ENCODE measurements around the gene CRKL. TPM values are rescaled to one million over a fixed set of nuclear protein-coding genes. Genes with fewer than 3 reads are reported as not detected.

Gene CRKL
- polyA plus RNA-seq, 2 of the 4 experiments (the other 2 are of a cell fraction), result 21.4 to 22.8 TPM

DNA sequence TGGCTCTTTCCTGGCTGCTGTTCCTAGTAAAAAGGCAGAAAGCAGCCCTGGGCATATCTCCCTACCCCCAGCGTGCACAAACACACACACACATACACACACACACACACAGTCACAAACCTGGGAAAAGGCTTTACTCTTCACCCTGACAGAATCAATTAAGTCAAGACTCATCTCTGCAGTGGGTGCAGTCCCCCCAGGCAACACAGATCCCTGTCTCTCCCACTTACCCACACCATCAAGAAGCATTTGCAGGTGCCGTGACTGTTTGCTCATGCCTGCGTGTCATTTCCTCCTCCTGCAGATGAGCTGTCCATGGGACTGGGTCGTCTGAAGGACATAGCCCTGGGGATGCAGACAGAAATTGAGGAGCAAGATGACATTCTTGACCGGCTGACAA, 29.8 kb upstream of the CRKL start:
- ChIA-PET POLR2A (no interaction called here), CTCF (interaction anchor here (0.6 kb wide), 1 partner anchor 71 kb away, joined by 3 read pairs; no protein-coding TSS in a partner anchor)
- H3K4me1 ChIP-seq, result peaks cover 6% of the 10 kb centered on the region
- DNase-seq (ENCODE audit: low read depth in 1 of 2, low spot score in 1 of 2), result peak in 1 of 2 experiments; percentile 6
- 68% methylated on average over 5 of the region's 5 CpGs for WGBS (ENCODE audit: missing lambda C conversion rate)
- no peak overlapping the region for H3K4me3 ChIP-seq
- no peak overlapping the region for H3K27ac ChIP-seq
- H3K4me2 ChIP-seq, result no peak overlapping the region
- no peaks in the 10 kb centered on the region for H3K9me3 ChIP-seq
- TF ChIP-seq, protein P1, sequence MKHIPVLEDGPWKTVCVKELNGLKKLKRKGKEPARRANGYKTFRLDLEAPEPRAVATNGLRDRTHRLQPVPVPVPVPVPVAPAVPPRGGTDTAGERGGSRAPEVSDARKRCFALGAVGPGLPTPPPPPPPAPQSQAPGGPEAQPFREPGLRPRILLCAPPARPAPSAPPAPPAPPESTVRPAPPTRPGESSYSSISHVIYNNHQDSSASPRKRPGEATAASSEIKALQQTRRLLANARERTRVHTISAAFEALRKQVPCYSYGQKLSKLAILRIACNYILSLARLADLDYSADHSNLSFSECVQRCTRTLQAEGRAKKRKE (CRISPR knock-in tag; IDR thresholded peaks at IDR 0.05; ENCODE audit: low read depth), result no peak
- no peak for ATAC-seq
- FAIRE-seq, result no peak

GRCh38 chr22:20889025-20889704, 28.0 kb upstream of the CRKL start:
- 88% methylated on average over 6 of the region's 6 CpGs for WGBS (ENCODE audit: missing lambda C conversion rate)
- CTCF ChIA-PET, result interaction anchor here (1.1 to 1.4 kb wide), 2 partner anchors 83 to 99 kb away, joined by 3 read pairs; no protein-coding TSS in a partner anchor
- DNase-seq (ENCODE audit: low read depth in 1 of 2, low spot score in 1 of 2) (no peak), FAIRE-seq (no peak), ATAC-seq (no peak)
- peaks cover 6% of the 10 kb centered on the region for H3K4me1 ChIP-seq
- no peak overlapping the region for H3K4me2 ChIP-seq
- no peak overlapping the region for H3K4me3 ChIP-seq
- no peak overlapping the region for H3K27ac ChIP-seq
- TF ChIP-seq JUNB (IDR thresholded peaks at IDR 0.05) (no peak), HES2 (IDR thresholded peaks at IDR 0.05) (no peak), MAFK (IDR thresholded peaks at IDR 0.05; ENCODE audit: partially characterized antibody) (peak; percentile 34), PHF8 (IDR thresholded peaks at IDR 0.05; ENCODE audit: borderline replicate concordance, low read depth) (no peak), TP53 (CRISPR knock-in tag; IDR thresholded peaks at IDR 0.05) (no peak), SREBF2 (IDR thresholded peaks at IDR 0.05) (no peak)
- POLR2A ChIA-PET, result no interaction called here
- H3K9me3 ChIP-seq, result no peaks in the 10 kb centered on the region

GRCh38 chr22:20889904-20890540, 27.2 kb upstream of the CRKL start:
- no peak for FAIRE-seq
- Histone ChIP-seq H3K4me1 (peaks cover 6% of the 10 kb centered on the region), H3K9me3 (no peaks in the 10 kb centered on the region), H3K4me2 (no peak overlapping the region), H3K4me3 (no peak overlapping the region), H3K27ac (no peak overlapping the region)
- no peak for DNase-seq (ENCODE audit: low read depth in 1 of 2, low spot score in 1 of 2)
- ATAC-seq, result no peak
- ChIA-PET CTCF (interaction anchor here (0.7 to 1.4 kb wide), 3 partner anchors 83 to 143 kb away, joined by 3 to 4 read pairs (median 3); no protein-coding TSS in a partner anchor), POLR2A (no interaction called here)
- TF ChIP-seq HES2 (IDR thresholded peaks at IDR 0.05) (no peak), ELK1 (IDR thresholded peaks at IDR 0.05; ENCODE audit: low read depth, low read length) (no peak), BHLHE40 (IDR thresholded peaks at IDR 0.05; ENCODE audit: low read depth, low read length) (no peak), HMGXB4 (CRISPR knock-in tag; IDR thresholded peaks at IDR 0.05; ENCODE audit: borderline replicate concordance) (no peak), HDAC2 (IDR thresholded peaks at IDR 0.05) (no peak), SREBF2 (IDR thresholded peaks at IDR 0.05) (no peak), FOSB (CRISPR knock-in tag; IDR thresholded peaks at IDR 0.05) (no peak), CBX2 (IDR thresholded peaks at IDR 0.05; ENCODE audit: borderline replicate concordance, low read depth) (no peak), EP300 (IDR thresholded peaks at IDR 0.05) (no peak), RFX5 (IDR thresholded peaks at IDR 0.05) (no peak)
- 94% methylated on average over 13 of the region's 13 CpGs for WGBS (ENCODE audit: missing lambda C conversion rate)

All from A549 (cell line).